Parathyroid adenoma (tissue), 2 donors: Measurements from ENCODE around the gene FAM83C.

ENCODE experiments used
- H2AFZ ChIP-seq: fragments of 300-600 bp; sonication (generic); one replicate; pipeline ENCODE4 v1.7.0; 2017; ENCODE audit warnings: antibody characterized with exemption, mild to moderate bottlenecking
- H3K27ac ChIP-seq: fragments of 300-600 bp; sonication (generic); one replicate; pipeline ENCODE4 v1.7.0; 2017
- H3K27me3 ChIP-seq: fragments of 300-600 bp; sonication (generic); one replicate; pipeline ENCODE4 v1.7.0; 2017; ENCODE audit warnings: low read length; ENCODE audit not compliant: control insufficient read depth, insufficient read depth
- H3K36me3 ChIP-seq: fragments of 300-600 bp; sonication (generic); one replicate; pipeline ENCODE4 v1.7.0; 2017; ENCODE audit warnings: low read length; ENCODE audit not compliant: control insufficient read depth, insufficient read depth
- H3K4me1 ChIP-seq: fragments of 300-600 bp; sonication (generic); one replicate; pipeline ENCODE4 v1.7.0; 2017; ENCODE audit warnings: control low read depth
- H3K4me2 ChIP-seq: fragments of 300-600 bp; sonication (generic); one replicate; pipeline ENCODE4 v1.7.0; 2017; ENCODE audit warnings: low read length
- H3K4me3 ChIP-seq: fragments of 300-600 bp; sonication (generic); one replicate; pipeline ENCODE4 v1.7.0; 2017; ENCODE audit warnings: low read depth, low read length
- H3K79me2 ChIP-seq: fragments of 300-600 bp; sonication (generic); one replicate; pipeline ENCODE4 v1.7.0; 2017; ENCODE audit warnings: control low read depth
- H3K9ac ChIP-seq: fragments of 300-600 bp; sonication (generic); one replicate; pipeline ENCODE4 v1.7.0; 2017; ENCODE audit warnings: mild to moderate bottlenecking
- H3K9me3 ChIP-seq: fragments of 300-600 bp; sonication (generic); one replicate; pipeline ENCODE4 v1.7.0; 2017; ENCODE audit warnings: low read length; ENCODE audit not compliant: control insufficient read depth
- TF ChIP-seq, protein P1 (sequence below): fragments of 300-600 bp; sonication (generic); IDR thresholded peaks from one replicate; pipeline ENCODE4 v1.7.0; 2017; ENCODE audit warnings: antibody characterized with exemption, mild to moderate bottlenecking
- donor health status: primary hyperparathyroidism.

Gene FAM83C

DNA sequence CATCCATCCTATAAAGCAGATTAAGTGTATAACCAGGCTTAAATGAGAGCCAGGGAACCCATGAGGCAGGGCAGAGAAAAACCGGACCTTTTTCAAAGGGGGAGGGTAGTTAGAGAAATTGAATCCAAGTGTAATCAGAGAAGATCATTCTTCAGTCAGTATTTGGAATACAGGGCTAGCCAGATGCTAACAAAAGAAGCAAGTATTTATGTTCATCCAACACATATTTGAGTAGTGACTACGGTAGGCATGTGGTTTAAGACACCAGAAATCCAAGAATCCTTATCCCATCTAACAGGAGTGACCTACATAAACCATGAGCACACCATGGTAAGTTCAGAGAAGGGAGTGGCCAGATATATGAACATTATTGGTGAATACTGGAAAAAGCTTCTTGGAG is 46.8 kb upstream of the FAM83C start:
- no peak overlapping the region for H3K27ac ChIP-seq
- H3K36me3 ChIP-seq: no peaks in the 10 kb centered on the region
- H3K4me1 ChIP-seq: no peaks in the 10 kb centered on the region
- no peaks in the 10 kb centered on the region for H3K9me3 ChIP-seq
- H3K27me3 ChIP-seq: no peaks in the 10 kb centered on the region
- H2AFZ ChIP-seq: no peak overlapping the region
- H3K79me2 ChIP-seq: no peaks in the 10 kb centered on the region
- H3K4me2 ChIP-seq: no peak overlapping the region
- TF ChIP-seq, protein P1, sequence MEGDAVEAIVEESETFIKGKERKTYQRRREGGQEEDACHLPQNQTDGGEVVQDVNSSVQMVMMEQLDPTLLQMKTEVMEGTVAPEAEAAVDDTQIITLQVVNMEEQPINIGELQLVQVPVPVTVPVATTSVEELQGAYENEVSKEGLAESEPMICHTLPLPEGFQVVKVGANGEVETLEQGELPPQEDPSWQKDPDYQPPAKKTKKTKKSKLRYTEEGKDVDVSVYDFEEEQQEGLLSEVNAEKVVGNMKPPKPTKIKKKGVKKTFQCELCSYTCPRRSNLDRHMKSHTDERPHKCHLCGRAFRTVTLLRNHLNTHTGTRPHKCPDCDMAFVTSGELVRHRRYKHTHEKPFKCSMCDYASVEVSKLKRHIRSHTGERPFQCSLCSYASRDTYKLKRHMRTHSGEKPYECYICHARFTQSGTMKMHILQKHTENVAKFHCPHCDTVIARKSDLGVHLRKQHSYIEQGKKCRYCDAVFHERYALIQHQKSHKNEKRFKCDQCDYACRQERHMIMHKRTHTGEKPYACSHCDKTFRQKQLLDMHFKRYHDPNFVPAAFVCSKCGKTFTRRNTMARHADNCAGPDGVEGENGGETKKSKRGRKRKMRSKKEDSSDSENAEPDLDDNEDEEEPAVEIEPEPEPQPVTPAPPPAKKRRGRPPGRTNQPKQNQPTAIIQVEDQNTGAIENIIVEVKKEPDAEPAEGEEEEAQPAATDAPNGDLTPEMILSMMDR: no peak
- H3K9ac ChIP-seq: no peak overlapping the region
- H3K4me3 ChIP-seq: no peak overlapping the region

DNA sequence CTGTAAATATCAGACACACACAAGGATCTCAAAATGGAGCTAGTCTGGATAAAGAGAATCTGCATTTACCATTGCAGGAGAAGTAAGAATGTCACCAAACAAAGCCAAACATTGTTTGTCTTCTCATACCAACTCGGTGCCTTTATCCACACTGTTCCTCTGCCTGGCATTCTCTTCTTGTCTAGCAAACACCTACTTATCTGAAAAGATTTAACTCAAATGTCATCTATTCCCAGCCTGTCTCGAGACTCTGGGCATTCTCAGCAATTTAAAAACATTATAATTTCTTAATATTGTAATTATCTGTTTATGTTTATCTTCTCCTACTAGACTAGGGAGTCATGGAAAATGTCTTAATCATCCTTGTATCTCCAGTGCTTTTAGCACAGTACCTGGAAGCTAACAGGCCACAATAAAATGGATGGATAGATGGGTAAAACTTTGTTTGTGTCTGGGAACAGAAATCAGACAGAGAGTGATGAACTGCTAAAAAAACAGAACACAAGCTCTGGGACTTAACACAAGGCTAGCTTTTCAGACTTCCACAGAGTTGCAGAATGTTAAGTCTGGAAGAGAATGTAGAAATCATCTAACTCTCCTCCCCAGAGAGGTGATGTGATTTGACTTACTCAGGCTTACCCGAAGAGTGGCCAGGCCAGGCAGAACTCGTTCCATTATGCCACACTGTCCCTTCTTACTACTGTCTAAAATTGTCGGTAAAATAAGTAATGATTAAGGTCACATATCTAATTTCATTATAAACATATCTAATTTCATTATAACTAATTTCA is 42.3 kb upstream of the FAM83C start:
- H3K4me3 ChIP-seq: no peak overlapping the region
- no peaks in the 10 kb centered on the region for H3K79me2 ChIP-seq
- H3K9ac ChIP-seq: no peak overlapping the region
- no peaks in the 10 kb centered on the region for H3K36me3 ChIP-seq
- no peak overlapping the region for H3K27ac ChIP-seq
- TF ChIP-seq, protein P1: no peak
- H3K9me3 ChIP-seq: no peaks in the 10 kb centered on the region
- H3K4me1 ChIP-seq: no peaks in the 10 kb centered on the region
- no peak overlapping the region for H3K4me2 ChIP-seq
- no peaks in the 10 kb centered on the region for H3K27me3 ChIP-seq
- no peak overlapping the region for H2AFZ ChIP-seq

DNA sequence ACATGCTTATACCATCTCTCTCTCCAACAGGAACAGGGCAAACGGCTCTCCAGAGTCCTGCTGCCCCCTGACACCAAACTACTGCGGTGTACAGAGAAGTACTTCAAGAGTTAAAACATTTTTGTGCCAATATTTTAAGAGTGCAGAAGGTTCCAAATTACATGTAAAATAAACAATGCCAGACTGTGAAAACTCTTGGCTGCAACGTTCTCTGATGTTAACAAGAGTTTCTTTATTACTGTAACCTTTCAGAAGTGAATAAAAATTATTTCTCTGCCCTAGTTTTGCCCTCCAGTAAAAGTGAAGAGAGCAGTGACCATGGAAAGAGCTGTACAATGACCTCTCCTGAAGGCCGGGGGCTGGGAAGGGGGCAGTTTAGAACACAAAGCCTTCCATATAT is 41.4 kb upstream of the FAM83C start:
- H3K27ac ChIP-seq: no peak overlapping the region
- no peaks in the 10 kb centered on the region for H3K4me1 ChIP-seq
- H3K27me3 ChIP-seq: no peaks in the 10 kb centered on the region
- no peaks in the 10 kb centered on the region for H3K36me3 ChIP-seq
- no peaks in the 10 kb centered on the region for H3K9me3 ChIP-seq
- TF ChIP-seq, protein P1: no peak
- no peak overlapping the region for H3K4me3 ChIP-seq
- no peaks in the 10 kb centered on the region for H3K79me2 ChIP-seq
- H3K4me2 ChIP-seq: no peak overlapping the region
- H3K9ac ChIP-seq: no peak overlapping the region
- H2AFZ ChIP-seq: no peak overlapping the region

DNA sequence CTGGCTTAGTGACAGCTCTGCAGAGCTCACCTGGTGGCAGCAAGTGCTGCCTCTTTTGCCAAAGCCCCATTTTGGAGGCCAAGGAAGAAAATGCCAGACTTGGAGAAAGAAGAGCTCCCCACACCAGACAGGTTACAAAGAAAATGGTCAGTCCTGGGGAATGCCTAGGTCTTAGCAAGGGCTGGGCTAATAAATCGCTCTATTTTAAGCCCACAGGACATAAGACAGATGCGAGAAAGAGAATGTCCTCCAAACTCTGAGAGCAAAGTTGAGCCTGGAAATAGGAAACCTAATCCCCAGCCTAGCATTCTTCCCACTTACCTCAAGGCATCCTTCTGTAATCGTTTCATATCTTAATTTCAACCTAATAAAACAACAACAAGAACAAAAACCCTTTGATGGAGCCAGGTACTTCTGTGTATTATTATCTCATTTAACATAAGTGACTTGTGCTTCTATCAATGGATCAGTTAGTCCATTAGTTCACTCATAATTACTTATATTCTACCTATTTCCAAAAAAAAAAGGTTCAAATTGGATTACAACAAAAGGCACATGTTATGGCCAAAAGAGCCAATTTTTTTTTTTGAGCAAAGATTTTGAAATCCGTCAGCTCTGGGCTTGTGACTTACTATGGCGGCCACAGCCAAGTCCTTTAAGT is 40.4 kb upstream of the FAM83C start:
- Histone ChIP-seq H3K4me1 (no peaks in the 10 kb centered on the region), H3K27ac (no peak overlapping the region)
- TF ChIP-seq, protein P1: no peak

More for the DNA sequence above, 40.4 kb upstream of the FAM83C start:
- H3K27me3 ChIP-seq: no peaks in the 10 kb centered on the region
- no peaks in the 10 kb centered on the region for H3K79me2 ChIP-seq
- H3K9me3 ChIP-seq: no peaks in the 10 kb centered on the region
- no peak overlapping the region for H3K4me2 ChIP-seq
- no peak overlapping the region for H3K9ac ChIP-seq
- no peaks in the 10 kb centered on the region for H3K36me3 ChIP-seq
- H3K4me3 ChIP-seq: no peak overlapping the region
- no peak overlapping the region for H2AFZ ChIP-seq
